Glomerular visceral epithelial cell (primary cell): ENCODE measurements around the gene ARHGAP19.
A peak's percentile ranks its signal among the peaks of the same experiment; 100 is the strongest.
"Not testable (repeated sequence)": the region's sequence is repeated elsewhere in the genome, so short reads cannot be mapped to it uniquely, and the experiment has no call there.

Experiments
- DNase-seq: peaks from one replicate; pipeline ENCODE4 v3.0.0-alpha.2; 2016; ENCODE audit errors: extremely low spot score

Gene ARHGAP19

DNA sequence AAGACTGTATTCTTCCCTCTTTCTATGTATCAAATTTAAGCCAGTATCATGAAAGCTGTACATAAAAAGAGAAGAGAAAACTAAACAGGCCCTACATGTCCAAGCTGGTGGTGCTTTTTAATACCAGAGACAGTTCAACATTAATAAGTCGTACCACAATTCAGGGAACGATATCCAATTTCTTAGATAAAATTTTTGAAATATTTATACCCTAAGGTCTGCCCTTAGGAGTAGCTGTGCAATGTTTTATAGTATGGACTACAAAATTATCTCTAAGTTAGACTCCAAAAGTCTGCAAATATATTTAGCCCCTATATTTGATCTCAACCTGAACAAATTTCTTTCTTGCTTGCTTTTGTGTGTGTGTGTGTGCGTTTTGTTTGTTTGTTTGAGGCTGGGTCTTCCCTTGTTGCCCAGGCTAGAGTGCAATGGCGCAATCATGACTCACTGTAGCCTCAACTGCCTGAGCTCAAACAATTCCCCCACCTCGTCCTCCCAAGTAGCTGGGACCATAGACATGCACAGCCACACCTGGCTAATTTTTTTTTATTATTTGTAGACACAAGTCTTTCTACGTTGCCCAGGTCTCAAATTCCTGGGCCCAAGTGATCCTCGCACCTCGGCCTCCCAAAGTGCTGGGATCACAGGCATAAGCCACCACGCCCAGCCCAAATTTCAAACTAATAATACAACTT lies 13.2 kb downstream of the ARHGAP19 start:
- no peak for DNase-seq

DNA sequence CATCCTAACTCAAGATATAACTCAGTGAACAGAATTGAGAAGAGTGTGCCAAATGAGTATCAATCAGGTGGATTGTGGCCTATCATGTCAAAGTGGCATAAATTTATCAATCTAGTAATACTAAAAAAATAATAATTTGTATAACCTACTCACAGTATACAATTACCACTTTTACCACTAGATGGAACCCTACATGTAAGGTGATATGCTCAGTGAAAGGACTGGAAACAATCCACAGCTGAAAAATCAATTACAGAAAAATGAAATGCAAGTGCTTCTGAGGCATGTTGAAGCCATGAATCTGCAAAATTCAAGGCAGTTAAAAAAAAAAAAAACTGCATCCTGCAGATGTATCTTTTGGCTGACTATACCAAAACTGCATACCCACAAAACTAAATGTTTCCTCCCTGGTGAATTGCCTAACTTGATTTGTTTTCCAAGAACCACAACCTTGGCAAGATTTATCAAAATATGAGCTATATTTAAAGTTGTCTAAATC lies 13.9 kb downstream of the ARHGAP19 start:
- DNase-seq = peak; percentile 44

DNA sequence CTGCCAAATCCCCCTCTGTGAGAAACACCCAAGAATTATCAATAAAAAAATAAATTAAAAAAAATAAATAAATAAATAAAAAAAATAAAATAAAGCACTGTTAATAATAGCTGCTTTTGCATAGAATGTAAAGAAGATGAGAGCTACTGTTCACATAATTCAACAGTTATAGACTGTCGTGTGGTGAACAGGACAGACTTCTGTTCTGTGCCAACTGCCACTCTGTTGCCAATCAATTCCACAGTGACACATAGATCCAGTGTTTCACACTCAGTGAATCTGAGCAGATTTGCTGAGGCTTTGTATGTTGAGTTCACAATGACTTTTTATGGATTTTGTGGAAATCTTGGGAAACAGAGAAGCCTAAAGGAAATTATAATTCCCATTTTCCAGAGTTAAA lies 14.9 kb downstream of the ARHGAP19 start:
- no peak for DNase-seq

DNA sequence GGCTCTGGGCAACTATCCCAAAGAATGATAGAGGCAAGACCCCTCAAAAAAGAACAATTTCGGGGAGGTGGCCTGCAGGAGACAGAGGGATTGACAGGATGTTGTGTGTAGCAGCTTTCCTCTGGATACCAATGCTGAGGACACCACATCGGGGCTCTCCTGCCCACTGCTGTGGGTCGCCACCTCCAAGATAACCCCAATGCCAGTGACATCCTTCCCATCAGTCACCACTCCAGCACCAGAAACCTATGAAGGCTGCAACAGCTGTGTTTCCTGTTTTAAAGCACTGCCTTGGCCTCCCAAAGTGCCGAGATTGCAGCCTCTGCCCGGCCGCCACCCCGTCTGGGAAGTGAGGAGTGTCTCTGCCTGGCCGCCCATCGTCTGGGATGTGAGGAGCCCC lies 17.6 kb downstream of the ARHGAP19 start:
- no peak for DNase-seq

DNA sequence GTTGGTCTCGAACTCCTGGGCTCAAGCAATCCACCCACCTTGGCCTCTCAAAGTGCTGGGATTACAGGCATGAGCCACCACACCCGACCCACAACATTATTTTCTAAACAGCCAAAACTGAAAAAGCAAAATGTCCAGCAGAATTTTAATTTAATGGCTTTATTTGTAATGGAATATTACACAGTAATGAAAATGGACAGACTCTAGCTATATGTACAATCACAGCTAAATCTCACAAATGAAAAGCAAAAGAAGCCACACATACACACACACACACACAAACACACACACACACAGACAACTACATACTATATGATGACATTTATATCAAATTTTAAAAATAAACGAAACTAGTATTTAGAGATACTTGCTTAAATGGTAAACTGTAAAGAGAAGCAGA lies 18.7 kb downstream of the ARHGAP19 start:
- no peak for DNase-seq

DNA sequence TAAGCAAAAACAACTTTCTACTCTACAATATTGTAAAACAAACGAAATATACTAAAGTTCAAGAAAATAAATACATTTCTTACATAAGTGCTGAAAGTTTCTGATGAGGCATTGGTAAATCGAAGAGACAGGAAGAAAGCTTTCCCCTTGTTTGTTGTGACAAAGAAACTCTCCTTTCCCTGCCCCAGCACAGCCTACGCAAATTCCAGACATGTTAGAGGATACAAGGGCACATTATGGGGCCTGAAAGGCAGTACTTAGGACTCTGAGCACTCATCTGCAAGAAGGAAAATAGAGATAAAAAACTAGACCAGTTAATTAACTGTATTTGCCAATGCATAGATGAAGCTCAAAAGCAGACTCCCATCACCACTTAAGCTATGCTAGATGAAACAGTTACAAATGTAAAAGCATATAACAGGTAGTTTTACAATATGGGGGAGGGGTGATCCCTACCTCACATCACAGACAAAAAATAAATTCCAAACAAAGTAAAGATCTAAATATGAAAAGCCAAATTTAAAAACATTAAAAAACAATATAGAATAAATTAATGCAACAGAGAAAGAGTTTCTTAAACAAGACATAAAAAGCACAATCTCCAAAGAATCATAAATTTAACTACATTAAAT lies 21.8 kb downstream of the ARHGAP19 start:
- no peak for DNase-seq

DNA sequence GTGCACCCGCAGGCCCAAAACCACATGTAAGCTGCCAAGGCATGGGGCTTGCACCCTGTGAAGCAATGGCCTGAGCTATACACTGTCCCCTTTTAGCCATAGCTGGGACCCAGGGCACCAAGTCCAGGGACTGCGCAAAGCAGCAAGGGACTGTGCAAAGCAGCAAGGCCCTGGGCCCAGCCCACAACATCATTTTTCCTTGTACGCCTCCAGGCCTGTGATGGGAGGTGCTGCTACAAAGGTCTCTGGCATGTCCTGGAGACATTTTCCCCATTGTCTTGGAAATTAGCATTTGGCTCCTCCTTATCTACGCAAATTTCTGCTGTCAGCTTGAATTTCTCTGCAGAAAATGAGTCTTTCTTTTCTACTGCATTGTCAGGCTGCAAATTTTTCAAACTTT lies 24.8 kb downstream of the ARHGAP19 start:
- DNase-seq = no peak

DNA sequence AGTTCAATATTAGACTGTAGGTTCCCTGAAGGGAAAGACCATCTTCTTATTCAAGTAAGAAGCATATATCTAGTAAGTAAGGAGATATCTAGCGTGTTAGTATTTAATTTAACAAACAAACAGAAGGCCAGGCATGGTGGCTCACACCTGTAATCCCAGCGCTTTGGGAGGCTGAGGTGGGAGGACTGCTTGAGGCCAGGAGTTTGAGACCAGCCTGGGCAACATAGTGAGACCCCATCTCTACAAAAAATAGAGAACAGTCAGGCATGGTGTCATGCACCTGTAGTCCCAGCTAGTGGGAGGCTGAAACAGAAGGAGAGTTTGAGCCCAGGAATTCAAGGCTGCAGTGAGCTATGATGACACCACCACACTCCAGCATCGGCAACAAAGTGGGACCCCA lies 27.3 kb downstream of the ARHGAP19 start:
- DNase-seq = not testable (repeated sequence)

DNA sequence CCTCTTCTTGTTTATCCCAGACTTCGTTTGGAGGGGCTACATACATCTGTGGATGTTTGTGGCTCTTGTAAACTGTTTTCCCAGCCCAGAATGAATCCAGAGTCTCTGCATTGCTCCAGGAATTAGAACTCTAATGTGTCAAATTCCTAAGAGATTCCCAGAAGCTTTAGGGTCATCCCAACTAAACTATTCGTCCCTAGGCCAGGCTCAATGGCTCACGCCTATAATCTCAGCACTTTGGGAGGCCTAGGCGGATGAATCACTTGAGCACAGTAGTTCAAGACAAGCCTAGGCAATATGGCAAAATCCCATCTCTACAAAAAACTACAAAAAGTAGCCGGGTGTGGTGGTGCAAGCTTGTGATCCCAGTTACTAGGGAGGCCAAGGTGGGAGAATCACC lies 28.5 kb downstream of the ARHGAP19 start:
- no peak for DNase-seq

DNA sequence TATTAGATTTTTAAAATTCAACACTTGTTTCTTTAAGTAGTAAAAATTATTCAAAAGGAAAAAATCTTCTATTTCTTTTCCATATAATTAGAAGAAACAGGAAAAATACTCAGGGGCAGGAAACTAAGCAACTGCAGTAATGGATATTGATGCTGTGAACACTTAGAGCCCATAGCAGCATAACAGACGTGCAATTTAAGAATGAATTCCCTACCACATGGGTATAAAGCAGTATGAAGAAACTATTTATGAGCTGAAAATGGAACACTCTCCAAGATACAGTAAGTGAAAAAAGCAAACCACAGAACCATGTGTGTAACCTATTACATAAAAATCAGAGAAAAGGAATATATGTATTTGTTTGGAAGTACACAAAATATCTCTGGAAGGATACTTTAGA lies 30.8 kb downstream of the ARHGAP19 start:
- no peak for DNase-seq

DNA sequence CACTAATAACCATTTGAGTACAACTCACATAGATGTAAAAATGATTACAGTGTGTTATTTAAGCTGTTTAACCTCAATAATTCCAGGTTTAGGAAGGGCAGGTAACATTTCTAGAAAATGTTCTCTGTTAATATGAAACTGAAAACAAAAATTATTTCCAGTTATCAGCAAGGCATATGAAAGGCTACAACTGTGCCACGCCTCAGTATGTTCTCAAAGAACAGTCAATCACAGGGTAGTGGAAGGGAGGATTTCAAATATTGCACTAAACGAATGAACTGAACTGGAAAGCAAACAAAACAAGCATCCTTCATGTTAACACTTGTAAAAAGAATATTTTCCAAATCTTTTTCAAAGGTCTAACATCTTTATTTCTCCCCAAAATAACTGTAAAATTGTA lies 31.3 kb downstream of the ARHGAP19 start:
- DNase-seq = no peak

DNA sequence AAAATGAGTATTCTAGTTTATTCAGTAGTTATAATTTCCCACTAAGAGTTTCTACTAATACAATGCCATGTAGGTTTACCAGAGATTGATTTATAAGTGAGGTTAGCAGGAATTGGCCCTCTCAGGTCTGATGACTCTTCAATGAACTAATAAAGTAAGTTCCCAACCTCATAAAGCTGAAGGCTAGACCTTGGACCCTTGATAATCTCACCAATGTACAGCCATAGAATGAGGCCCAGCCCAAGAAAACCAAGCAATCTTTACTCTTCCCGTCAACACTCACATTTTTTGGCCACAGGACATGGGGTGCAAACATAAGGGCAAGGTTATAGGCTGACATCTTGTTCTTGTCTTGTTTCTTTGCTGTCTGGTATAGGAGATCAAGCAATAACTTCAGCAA lies 33.3 kb downstream of the ARHGAP19 start:
- no peak for DNase-seq

DNA sequence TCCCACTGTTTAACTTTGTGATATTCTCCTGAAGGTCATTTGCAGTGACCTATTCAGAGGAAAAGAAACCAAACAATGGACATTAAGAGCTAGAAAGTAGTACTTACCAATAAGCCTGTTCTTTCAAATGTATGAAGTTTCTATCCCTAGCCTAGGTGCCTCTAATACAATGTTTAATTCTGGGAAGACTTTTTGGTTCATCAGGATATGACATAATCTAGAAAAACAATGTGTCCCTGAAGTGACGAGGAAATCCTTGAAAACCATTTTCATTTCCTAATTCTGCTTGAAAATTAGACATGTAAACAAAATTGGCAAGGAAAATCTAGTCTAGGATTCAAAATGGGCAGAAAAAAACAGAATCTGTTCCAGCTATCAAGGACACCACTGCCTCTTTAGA lies 36.1 kb downstream of the ARHGAP19 start:
- DNase-seq = no peak

DNA sequence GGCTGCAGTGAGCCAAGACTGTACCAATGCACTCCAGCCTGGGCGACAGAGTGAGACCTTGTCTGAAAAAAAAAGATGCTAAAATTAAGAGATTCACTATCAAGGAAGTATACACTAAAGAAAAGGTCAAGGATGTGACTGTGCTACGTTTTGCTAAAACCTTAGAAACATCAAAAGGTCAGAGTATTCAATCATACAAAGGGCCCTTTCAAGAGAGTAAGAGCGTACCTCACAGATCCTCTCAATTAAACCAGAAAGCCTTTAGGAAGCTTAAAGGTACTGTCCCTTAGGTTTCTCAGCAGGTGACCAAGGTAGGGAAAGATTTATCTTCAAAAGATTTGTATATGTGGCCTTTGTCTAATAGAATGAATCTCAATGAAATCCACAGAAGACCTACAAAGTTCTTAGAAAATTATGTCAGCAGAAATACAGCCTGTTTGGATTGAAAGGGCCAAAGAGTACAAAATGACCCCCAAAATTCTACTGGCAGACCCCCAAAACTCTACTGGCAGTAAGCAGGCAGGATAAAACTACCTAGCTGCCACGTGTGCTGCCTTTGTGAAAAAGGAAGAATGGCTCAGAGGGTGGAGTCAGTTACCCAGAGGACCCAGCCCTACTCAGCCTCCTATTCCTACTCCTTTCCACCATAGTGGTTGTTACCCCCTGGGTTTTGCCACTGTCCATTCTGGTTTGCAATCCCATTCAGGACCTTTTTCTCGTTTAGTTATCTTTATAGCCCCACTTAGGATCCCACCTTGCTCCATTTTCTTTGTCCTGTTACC lies 36.7 kb downstream of the ARHGAP19 start:
- no peak for DNase-seq

DNA sequence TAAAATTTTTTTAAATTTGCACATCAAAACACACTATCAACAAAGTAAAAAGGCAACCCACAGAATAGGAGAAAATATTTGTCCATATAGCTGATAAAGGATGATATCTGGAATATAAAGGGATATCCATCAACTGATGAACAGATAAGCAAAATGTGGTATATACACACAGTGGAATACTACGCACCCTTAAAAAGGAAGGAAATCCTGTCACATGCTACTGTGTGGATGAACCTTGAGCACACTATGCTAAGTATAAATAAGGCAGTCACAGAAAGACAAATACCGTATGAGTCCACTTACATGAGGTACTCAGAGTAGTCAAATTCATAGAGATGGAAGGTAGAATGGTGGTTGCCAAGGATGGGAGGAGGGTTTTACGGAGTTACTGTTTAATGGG lies 37.7 kb downstream of the ARHGAP19 start:
- DNase-seq = no peak

DNA sequence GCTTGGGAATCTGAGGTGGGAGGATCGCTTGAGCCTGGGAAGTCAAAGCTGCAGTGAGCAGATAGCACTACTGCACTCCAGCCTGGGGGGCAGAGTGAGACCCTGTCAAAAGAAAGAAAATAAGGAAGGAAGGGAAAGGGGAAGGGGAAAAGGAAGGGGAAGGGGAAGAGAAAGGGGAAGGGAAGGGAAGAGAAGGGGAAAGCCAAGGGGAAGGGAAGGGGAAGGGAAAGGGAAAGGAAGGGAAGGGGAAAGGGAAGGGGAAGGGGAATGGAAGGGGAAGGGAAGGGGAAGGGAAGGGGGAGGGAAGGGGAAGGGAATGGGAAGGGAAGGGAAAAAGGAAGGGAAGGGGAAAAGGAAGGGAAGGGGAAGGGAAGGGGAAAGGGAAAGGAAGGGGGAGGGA lies 41.5 kb downstream of the ARHGAP19 start:
- DNase-seq = no peak

DNA sequence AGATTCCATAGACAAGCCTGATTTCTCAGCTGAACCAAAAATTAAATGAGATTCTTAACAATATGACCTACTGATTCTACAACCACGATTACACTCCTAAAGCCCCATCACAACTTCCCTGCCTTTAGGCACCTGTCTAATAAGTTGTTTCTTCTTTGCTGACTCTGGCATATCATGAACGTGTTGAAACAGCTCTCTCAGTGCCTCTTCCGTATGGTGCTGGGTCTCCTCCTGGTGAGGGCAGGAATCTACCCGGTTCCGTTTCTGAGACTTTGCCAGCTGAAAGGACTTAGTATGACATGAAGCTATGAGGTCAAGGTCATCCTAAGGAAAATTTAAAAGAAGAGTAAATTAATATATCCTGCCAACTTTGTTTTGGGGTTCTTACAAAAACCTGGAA lies 48.6 kb downstream of the ARHGAP19 start:
- DNase-seq = no peak

DNA sequence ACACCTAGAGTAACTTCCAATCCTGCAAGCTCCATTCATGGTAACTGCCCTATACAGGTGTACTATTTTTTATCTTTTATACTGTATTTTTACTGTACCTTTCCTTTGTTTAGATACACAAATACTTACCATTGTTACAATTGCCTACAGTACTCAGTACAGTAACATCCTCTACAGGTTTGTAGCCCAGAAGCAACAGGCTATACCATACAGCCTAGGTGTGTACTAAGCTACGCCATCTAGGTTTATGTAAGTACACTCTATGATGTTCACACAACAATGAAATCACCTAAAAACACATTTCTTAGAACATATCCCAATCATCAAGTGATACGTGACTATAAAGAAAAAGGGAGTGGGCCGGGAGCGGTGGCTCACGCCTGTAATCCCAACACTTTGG lies 53.6 kb downstream of the ARHGAP19 start:
- DNase-seq = no peak

DNA sequence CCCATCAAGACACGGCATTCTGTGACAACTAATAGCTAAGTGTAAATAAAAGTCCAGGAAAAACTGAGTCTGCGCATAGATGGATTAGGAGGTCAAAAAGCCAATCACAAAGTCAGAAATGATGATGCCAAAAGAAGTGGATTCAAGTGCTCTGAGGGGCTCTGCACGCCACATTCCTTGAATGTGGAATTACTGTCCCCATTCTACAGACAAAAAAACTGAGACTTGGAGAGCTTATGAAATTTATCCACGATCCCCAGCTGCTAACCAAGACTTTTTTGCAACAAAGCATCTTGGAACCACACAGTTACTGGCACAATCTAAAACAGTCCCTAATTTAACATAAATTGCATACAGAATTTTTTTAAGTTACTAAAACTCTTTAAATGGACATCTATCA lies 57.1 kb downstream of the ARHGAP19 start:
- DNase-seq = no peak

DNA sequence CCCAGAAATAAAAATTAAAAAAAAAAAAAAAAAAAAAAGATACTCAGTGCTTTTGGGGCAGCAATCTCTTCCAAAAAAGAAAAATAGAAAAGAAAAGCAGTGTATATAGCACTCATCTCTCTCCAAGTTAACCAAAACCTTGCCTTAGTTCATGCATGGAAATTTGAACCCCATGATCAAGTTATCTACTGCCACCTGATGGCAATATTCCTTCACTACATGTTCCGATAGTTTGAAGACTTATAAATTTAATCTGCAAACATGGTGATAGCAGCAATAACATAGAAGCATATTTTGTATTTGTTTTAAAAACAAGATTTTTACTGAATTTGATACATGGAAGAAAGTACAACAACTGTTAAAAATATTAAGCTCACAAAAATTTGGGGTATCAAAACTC lies 58.0 kb downstream of the ARHGAP19 start:
- peak; percentile 35 for DNase-seq

DNA sequence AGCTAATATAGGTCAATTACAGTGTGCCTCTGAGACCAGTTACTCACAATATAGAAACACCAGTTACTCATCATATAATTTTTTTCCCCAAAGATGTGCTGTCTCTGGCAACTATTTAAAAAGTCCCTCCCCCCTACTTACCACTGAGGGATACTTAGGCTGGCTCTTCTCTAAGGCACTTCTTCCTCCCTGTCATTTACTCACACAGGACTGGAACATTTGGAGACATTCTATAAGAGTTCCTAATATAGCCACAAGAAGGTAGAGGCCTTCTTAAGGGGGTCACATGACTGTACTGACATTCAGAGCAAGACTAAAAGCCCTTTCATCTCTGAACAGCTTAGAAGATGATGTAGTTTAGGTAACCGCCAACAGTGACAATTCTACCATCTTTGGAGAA lies 62.3 kb downstream of the ARHGAP19 start:
- no peak for DNase-seq

DNA sequence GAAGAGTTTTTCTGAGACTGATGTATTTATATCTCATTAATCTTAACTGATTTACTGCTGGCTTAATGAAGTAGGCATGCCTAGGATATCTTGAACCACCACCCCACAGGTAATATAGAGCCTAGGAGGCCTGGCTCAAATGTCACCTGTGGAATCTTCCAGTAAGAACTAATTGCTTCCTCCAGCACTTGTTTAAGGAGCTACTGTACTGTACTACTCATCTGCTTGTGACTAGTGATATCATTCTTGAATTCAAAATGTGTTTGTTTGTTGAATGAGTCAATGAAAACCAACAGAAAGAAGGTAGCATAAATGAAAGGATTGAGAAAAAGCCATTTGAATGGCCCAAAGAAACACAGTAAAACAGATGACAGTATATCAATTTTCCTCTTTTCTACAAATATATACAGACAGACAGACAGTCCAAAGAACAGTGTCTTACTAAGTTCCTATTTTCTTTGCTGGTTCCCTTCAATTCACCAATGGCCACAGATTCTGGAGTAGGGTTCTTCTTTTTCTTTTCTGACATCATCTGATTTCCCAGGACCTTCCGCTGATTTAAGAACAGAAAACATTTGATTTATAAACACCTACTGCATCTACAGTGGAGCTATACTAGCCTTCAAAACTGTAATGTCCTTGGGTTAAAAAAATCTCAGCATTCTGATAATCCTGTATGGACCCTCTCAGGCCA lies 63.0 kb downstream of the ARHGAP19 start:
- DNase-seq = no peak
